HL-60 (cell line): ENCODE measurements around the gene FBXL5.

Experiments used
- CTCF ChIP-seq: IDR thresholded peaks from one replicate; pipeline ENCODE4 v1.5.1; 2011; ENCODE audit warnings: low read length, control low read depth, inconsistent platforms; ENCODE audit not compliant: insufficient read depth
- GABPA ChIP-seq: IDR thresholded peaks from 2 replicates; pipeline ENCODE4 v1.6.1; 2012; ENCODE audit warnings: low read depth
- POLR2AphosphoS5 ChIP-seq: IDR thresholded peaks from 2 replicates; pipeline ENCODE4 v1.6.1; 2012; ENCODE audit warnings: low read depth
- REST ChIP-seq: IDR thresholded peaks from 2 replicates; pipeline ENCODE4 v1.6.1; 2012; ENCODE audit warnings: low read depth; ENCODE audit not compliant: insufficient replicate concordance
- SPI1 ChIP-seq: IDR thresholded peaks from 2 replicates; pipeline ENCODE4 v1.6.1; 2012; ENCODE audit warnings: low read depth, mild to moderate bottlenecking, borderline replicate concordance

DNA sequence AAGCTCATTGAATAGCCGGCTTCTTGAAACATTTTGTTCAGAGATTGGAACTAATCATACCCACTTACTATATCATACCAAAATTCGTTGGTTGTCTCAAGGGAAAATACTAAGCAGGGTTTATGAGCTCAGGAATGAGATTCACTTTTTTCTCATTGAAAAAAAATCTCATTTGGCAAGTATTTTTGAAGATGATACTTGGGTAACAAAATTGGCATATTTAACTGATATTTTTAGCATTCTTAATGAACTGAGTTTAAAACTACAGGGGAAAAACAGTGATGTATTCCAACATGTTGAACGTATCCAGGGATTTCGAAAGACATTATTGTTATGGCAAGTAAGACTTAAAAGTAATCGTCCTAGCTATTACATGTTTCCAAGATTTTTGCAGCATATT is 32.9 kb upstream of the FBXL5 start:
- TF ChIP-seq CTCF (no peak), REST (no peak), POLR2AphosphoS5 (no peak), GABPA (no peak), SPI1 (no peak)
